Urothelium cell line (cell line): ENCODE measurements around the gene IL17REL.
"Not testable (repeated sequence)": the region's sequence is repeated elsewhere in the genome, so short reads cannot be mapped to it uniquely, and the experiment has no call there.

Experiments used
- DNase-seq: peaks from one replicate; pipeline ENCODE4 v3.0.0; 2011; ENCODE audit warnings: low spot score, mixed read lengths
- FAIRE-seq: peaks from 2 replicates; lab custom pipeline; 2011; peaks lifted over from hg19 to GRCh38; lab: Jason Lieb, UNC

IL17REL gene

DNA sequence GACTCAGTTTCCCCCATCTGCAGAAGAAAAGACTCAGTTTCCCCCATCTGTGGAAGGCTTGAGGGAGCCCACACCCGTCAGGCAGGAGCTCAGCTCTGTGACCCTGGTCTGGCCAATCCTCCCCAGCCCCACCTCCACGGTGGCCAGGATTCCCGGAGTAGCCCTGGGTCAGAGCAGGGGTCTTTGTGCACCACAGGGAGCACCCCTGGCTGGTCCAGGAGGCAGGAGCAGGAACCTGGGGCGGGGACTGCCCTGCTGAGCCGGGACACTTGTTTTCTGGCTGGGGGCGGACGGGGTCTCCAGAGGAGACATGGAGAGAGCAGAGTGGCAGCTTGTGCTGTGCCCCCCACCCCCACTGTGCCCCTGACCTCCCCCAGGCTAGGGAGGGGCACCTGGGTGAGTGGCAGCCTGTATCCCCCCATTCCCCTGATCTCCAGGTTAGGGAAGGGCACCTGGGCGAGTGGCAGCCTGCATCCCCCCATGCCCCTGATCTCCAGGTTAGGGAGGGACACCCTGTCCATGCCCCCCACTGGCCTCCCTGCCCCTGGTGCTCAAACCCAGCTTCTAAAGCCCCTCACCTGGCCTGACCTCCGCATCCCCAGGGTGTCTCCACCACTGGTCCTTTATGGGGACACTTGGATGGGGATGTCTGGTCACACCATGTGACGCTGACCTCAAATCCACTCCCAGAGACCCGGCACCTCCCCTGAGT lies 18.8 kb downstream of the IL17REL start:
- DNase-seq = no peak
- FAIRE-seq = no peak

DNA sequence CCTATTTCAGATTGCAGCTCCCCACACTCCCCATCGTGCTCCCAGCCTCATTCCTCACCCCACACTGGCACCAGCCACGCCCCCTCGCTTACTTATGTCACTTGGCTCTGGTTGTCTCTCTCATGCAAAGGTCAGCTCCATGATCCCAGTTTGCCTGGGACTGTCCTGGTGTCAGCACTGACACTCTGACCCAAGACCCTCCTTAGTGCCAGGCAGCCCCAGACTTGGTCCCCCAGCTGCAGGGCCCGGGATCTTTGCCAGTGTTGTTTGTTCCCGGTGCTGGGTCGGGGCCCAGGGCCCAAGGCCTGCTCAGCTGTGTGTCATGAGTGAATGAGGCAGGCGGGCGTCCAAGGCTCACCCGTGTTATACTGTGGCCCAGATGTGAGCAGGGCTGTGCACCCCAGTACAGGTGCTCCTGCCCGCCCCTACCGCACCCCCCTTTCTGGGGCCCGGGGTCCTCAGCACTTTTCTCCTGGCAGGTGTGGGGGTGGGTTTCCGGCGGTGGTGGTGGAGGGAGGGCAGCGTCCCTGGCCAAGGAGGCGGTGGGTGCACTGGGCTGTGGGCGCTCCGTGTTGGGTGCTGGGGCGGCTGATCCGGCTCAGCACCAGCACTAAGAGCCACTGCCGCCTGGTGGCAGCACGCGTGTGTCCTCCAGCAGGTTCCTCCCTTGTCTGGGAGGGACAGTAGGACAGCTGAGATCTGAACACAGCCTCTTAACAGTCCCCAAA lies 19.5 kb downstream of the IL17REL start:
- FAIRE-seq (peak; percentile 40), DNase-seq (no peak)

DNA sequence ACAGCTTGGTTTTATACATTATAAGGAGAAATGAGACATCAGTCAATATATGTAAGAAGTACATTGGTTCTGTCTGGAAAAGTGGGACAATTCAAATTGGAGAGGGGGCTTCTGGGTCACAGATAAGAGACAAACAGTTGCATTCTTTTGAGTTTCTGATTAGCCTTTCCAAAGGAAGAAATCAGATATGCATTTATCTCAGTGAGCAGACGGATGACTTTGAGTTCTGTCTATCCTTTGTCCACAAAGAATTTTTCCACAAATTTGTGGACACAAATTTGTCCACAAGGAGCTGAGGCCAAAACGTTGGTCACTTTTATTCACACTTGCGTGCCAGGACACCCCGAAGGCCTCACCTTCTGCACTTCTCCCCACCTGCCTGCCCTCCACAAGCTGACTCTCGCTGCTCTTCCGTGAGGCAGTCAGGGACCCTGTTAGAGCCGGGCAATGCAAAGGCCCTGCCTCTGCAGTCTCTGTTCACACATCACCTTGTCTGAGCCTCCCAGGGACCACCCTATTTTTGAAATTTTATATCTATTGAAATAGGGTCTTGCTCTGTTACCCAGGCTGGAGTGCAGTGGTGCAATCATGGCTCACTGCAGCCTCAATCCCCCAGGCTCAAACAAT lies 20.5 kb downstream of the IL17REL start:
- no peak for DNase-seq
- FAIRE-seq = no peak

DNA sequence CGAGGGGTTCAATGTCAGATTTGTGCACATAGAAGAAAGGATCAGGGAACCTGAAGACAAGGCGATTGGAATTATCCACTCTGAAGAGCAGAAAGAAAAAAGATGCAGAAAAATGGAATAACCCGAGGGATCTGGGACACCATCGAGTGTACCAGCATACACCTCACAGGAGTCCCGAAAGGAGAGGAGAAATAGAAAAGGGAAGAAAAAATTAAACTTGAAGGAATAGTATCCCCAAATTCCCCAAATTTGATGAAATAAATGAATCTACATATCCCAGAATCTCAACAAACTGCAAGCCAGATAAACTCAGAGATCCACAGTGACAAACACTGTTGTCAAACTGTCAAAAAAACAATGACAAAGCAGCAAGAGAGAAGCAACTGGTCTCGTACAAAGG lies 21.4 kb downstream of the IL17REL start:
- FAIRE-seq (no peak), DNase-seq (no peak)

DNA sequence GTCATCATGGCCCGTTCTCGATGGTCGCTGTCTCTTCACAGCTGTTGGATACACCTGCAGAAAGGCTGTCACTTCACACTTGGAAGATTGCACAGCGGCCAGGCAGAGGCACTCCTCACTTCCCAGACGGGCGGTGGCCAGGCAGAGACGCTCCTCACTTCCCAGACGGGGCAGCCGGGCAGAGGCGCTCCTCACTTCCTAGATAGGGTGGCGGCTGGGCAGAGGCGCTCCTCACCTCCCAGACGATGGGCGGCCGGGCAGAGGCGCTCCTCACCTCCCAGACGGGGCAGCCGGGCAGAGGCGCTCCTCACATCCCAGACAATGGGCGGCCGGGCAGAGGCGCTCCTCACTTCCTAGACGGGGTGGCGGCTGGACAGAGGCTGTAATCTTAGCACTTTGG lies 22.7 kb downstream of the IL17REL start:
- DNase-seq, FAIRE-seq: not testable (repeated sequence)

DNA sequence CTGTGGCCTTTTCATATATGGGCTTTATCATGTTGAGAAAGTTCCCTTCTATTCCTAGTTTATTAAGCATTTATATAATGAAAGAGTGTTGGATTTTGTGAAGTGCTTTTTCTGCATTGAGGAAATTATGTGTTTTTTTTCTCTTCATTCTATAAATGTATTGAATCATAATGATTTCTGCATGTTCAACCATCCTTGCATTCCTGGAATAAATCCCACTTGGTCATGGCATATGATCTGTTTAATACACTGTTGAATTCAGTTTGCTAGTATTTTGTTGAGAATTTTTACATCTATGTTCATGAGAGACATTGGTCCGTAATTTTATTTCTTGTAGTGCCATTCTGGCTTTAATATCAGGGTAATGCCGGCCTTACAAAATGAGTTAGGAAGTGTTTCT lies 26.2 kb downstream of the IL17REL start:
- DNase-seq = no peak
- no peak for FAIRE-seq

DNA sequence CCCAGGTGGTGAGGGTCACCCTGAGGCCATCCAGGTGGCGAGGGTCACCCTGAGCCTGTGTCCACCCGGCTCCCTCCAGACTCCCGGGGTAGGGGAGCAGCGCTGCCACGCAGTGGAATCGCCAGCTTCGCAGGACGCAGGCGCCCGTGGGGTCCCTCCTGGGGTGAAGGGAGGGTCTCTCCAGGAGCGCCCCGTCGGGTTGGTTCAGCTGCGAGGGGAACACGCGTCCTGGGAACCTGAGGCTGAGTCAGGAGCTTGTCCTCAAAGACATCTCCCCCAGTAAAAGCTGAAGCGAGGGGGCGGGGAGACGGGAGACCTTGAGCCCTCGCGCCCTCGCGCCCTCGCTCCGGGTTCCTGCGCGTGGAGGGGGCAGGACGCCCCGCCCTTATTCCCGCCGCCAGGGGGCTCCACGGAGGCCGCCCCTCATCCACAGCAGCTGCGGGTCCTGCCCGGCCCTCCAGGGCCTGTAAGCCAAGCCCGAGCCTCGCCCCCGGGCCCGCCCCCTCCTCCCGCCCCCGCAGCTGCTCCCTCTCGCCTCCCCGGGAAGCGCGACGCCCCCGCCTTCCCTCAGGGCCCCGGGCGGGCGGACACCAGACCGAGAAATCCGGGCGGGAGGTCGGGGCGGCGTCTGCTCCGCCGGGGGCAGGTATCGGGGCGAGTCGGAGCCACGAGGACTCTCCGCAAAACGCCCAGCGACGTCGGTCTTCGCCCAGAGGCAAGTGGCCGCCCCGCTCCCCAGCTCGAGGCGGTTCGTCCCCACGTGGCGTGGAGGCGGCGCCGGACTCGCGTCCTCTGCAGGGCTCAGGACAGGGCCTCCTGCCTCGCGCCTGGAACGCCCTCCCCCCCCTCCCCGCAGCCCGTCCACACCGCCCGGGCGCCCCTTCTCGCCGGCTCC lies 29.2 kb downstream of the IL17REL start:
- FAIRE-seq (no peak), DNase-seq (no peak)

DNA sequence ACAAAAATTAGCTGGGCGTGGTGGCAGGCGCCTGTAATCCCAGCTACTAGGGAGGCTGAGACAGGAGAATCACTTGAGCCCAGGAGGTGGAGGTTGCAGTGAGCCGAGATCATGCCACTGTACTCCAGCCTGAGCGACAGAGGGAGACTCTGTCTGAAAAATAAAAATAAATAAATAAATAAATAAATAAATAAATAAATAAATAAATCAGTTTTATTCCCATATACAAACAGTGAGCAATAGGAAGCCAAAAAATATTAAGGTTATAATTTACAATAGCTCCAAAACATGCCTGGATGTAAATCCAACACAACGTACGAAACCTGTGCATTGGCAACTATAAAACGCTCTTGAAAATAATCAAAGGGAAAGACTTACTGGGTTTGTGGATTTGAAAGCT lies 30.8 kb downstream of the IL17REL start:
- FAIRE-seq, DNase-seq: not testable (repeated sequence)

DNA sequence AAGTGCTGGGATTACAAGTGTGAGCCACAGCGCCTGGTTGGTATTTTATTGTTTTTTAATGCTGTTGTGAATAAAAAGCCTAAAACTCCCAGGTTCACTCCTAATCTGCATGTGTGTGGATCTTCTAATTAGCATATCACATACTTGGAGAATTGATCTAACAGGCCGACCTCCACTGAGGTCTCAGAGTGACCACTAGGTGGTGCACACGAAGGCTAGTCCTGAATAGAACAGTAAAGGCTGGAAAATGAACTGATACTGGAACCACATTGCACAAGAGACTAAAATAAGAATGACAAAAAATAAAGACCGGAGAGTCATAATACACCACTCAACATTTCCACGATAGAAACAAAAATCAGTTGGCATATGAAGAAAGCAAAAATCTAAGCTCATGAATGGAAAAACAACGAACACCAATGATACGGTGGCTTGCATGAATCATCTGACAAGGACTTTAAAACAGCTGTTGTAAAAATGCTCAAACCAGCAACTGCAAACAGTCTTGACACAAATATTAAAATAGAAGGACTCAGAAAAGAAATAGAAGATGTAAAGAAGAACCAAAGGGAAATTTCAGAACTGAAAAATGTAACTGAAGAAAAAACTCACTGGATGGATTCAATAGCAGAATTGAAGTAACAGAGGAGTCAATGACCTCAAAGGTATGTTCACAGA lies 32.8 kb downstream of the IL17REL start:
- DNase-seq = no peak

DNA sequence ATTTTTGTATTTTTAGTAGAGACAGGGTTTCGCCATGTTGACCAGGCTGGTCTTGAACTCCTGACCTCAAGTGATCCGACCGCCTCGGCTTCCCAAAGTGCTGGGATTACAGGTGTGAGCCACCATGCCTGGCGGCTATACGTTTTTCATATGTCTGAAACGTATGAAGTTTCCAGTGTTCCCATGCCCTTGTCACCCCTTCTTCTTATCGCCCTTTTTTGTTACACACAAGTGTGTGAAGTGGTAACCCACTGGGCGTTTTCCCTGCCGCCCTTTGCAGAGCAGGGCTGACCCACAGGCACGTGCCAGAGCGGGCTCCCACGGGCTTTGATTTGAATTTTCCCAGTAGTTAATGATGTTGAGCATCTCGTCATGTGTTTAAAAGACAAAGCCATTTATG lies 35.0 kb downstream of the IL17REL start:
- FAIRE-seq (no peak), DNase-seq (no peak)

More for the DNA sequence above, 32.8 kb downstream of the IL17REL start:
- no peak for FAIRE-seq

DNA sequence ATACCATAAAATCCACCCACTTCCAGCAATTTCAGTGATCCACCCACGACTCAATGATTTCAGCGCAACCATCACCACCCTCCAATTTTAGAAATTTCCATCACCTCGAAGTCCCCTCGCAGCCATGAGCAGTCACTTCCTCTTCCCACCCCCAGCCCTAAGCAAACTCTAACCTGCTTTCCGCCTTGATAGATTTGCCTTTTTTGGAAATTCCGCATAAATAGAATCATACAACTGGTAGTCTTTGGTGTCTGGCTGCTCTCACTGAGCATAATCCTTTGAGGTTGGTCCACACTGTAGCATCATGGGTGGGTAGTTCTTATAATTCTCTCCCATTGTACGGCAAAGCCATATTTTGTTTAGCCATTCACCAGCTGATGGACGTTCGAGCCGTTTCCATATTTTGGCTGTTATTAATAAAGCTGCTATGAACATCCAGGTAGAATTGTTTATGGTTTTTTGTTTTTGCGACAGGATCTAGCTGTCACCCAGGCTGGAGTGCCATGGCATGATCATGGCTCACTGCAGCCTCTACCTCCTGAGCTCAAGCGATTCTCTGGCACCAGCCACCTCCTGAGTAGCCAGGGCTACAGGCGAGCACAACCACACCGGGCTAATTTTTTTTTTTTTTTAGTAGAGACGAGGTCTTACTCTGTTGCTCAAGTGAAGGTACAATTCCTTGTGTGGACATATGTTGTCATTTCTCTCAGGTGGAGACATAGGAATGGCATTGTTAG lies 36.0 kb downstream of the IL17REL start:
- FAIRE-seq (peak; percentile 66), DNase-seq (no peak)

DNA sequence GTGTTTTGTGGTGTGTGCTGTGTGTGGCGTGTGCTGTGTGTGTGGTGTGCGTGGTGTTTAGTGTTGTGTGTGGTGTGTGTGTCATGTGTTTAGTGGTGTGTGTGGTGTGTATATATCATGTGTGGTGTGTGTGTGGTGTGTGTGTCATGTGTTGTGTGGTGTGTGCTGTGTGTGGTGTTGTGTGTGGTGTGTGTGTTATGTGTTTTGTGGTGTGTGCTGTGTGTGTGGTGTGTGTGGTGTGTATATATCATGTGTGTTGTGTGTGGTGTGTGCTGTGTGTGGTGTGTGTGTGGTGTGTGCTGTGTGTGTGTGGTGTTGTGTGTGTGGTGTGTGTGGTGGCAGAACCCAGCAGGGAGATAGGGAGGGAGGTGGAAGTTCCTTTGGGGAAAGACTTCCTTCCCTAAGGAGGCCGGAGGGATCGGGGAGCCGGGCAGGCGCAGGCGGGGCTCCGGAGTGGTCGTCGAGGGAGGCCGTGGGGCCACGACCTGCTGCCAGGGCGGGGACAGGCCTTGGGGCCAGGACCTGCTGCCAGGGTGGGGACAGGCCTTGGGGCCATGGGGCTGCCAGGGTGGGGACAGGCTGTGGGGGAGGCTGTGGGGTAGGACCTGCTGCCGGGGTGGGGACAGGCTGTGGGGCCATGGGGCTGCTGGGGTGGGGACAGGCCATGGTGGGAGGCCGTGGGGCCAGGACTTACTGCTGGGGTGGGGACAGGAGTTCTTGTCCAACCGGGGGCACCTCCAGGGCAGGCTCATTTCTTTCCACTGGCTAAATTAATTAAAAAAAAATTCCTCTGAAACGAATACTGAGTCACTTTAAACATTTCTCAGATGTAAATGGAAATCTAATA lies 36.8 kb downstream of the IL17REL start:
- FAIRE-seq (no peak), DNase-seq (no peak)

DNA sequence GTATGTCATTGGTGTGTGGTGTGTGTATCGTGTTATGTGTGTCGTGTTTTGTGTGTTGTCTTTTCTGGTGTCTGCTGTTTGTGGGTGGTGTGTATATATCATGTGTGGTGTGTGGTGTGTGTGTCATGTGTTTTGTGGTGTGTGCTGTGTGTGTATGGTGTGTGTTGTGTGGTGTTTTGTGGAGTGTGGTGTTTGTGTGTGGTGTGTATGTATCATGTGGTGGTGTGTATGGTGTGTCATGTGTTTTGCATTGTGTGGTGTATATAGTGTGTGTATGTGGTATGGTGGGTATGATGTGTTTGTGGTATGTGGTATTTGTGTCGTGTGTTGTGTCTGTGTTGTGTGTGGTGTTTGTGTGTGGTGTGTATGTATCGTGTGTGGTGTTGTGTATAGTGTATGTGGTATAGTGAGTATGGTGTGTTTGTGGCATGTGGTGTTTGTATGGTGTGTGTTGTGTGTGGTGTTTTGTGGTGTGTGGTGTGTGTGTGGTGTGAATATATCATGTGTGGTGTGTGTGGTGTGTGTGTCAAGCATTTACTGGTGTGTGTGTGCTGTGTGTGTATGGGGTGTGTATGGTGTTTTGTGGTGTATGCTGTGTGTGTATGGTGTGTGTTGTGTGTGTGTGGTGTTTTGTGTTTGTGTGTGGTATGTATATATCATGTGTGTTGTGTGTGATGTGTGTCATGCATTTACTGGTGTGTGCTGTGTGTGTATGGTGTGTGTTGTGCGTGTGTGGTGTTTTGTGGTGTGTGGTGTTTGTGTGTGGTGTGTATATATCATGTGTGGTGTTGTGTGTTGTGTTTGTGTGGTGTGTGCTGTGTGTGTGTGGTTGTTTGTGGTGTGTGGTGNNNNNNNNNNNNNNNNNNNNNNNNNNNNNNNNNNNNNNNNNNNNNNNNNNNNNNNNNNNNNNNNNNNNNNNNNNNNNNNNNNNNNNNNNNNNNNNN lies 39.3 kb downstream of the IL17REL start:
- FAIRE-seq = no peak
- no peak for DNase-seq

DNA sequence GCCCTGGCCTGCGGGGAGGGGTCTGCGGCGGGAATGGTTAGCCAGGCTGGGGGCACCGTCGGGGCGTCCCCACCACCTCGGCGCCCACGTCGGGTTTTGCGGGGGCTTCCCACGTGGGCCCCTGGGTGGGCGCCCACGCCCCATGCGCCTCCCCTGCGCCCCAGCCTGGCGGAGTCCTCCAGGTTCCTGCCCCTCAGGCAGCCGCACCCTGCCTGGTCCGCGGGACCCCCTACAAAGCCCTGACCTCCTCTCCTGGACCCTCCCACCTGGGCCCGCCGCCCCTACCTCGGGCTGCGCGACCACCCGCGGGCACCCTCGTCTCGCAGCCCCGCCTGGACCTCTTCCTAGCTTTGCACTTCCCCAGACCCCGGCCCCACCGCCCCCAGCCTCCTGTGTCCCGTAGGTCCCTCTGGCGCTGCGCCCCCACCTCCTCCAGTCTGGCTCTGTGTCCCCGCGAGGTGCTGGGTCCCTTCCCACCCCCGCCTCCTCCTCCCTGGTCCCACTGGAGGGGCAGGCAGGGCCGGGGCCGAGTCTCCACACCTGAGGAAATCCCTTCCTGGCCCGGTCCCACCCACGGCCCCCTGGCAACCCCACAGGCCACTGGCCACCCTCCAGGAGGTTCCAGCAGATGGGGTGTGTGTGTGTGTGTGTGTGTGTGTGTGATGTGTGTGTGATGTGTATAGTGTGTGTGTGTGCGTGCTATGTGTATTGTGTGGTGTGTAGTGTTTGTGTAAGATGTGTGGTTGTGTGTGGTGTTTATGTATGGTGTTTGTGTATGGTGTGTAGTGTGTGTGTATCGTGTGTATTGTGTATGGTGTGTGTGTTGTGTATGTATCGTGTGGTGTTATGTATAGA lies 40.2 kb downstream of the IL17REL start:
- DNase-seq (no peak), FAIRE-seq (no peak)

DNA sequence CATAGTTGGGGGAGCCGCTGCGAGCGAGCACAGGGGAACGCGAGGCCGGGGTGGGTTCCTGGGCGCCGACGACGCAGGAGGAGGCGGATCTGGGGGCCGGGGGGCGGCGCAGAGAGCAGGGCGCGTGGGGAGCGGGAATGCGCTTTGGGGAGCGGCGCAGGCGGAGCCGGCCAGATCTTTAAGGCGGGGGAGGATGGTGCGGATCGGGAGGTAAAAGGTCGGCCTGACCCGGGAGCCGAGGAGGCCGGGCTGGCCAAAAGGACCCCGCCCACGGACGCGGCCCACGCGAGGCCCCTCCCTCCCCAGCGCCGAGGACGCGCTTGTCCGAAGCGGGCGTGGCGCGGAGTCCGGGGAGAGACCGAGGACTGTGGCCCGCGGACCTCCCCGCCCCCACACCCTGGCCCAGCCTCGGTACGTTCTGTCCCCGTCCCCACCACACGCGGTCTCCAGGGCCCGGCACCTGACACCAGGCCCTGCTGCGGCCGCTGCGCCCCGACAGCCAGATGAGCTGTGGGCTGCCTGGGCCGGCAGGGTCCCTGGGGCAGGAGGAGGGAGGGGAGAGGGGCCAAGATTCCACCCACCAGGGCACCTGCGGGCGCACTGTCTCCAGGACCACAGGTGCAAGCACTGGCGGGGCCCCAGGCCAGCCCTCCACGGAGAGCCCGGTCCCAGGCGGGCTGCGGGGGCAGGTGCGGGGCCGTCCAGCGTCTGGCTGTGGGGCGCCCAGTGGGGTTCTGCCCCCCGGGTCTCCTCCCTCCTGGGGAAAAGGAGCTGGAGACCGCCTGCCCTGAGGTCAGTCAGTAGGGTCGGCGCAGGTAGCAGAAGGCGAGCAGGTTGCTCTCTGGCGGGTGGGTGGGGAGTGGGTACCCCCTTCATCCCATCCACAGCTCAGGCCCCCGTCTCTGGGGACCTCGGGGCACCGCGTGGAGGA lies 41.1 kb downstream of the IL17REL start:
- DNase-seq (peak; percentile 73), FAIRE-seq (no peak)
